Measurements from ENCODE around the gene PPM1H.

- TF ChIP-seq ZNF658 (tag by site-specific recombination; IDR thresholded peaks at IDR 0.05) (no peak), ZNF777 (tag by site-specific recombination; IDR thresholded peaks at IDR 0.05; ENCODE audit: borderline replicate concordance) (no peak), CTCF (tag by site-specific recombination; IDR thresholded peaks at IDR 0.05) (no peak), ZNF274 (IDR thresholded peaks at IDR 0.05; ENCODE audit: low read length) (no peak), ZNF274 (tag by site-specific recombination; IDR thresholded peaks at IDR 0.05; ENCODE audit: borderline replicate concordance) (no peak), ZNF184 (tag by site-specific recombination; IDR thresholded peaks at IDR 0.05) (no peak), ZBTB7A (tag by site-specific recombination; IDR thresholded peaks at IDR 0.05; ENCODE audit: low read depth) (no peak)
Observed at GRCh38 chr12:62677355-62677754, 257.6 kb downstream of the PPM1H start.
